GM23248 (cell line): ENCODE measurements around the gene FN1.

Experiments
- EZH2 ChIP-seq: fragments of 200-600 bp; sonication (generic); IDR thresholded peaks from 2 replicates; pipeline ENCODE4 v1.6.1; 2018; ENCODE audit warnings: antibody characterized with exemption, mild to moderate bottlenecking; ENCODE audit not compliant: insufficient read depth, poor library complexity, severe bottlenecking
- EZH2phosphoT487 ChIP-seq: fragments of 200-600 bp; sonication (generic); IDR thresholded peaks from 2 replicates; pipeline ENCODE4 v1.6.1; 2018; ENCODE audit warnings: antibody characterized with exemption, moderate library complexity, mild to moderate bottlenecking, low read depth; ENCODE audit not compliant: insufficient read depth

GRCh38 chr2:215418064-215418963 lies 17.6 kb downstream of the FN1 start:
- no peak for TF ChIP-seq EZH2
- no peak for TF ChIP-seq EZH2phosphoT487
